ENCODE measurements around the gene NF1.
"Not testable (repeated sequence)": the region's sequence is repeated elsewhere in the genome, so short reads cannot be mapped to it uniquely, and the experiment has no call there.

NF1 gene

GRCh38 chr17:31176143-31176542 lies 81.4 kb downstream of the NF1 start:
- not testable (repeated sequence) for H3K9me3 ChIP-seq (replicated peaks in 1 of 2; ENCODE audit: control insufficient read depth in 2 of 2, insufficient read depth in 1 of 2, low read depth in 1 of 2, low read length in 2 of 2); H3K9ac ChIP-seq (ENCODE audit: low read depth, low read length, poor library complexity); H3K4me2 ChIP-seq (ENCODE audit: insufficient read depth, low read length, poor library complexity, severe bottlenecking); H3K36me3 ChIP-seq (replicated peaks in 1 of 2; ENCODE audit: control insufficient read depth in 2 of 2, insufficient read depth in 2 of 2, low read length in 2 of 2); H3K23ac ChIP-seq (ENCODE audit: low read depth, low read length, poor library complexity); H3K4me1 ChIP-seq (ENCODE audit: control insufficient read depth in 2 of 2, insufficient read depth in 1 of 2, low read depth in 1 of 2, low read length in 2 of 2); H2BK15ac ChIP-seq (ENCODE audit: low read length); H3K4me3 ChIP-seq (ENCODE audit: low read length in 2 of 2); H3K27me3 ChIP-seq (ENCODE audit: control insufficient read depth in 3 of 3, insufficient read depth in 3 of 3, low read depth in 1 of 3, low read length in 3 of 3); H2BK120ac ChIP-seq (ENCODE audit: low read depth, low read length); H2BK5ac ChIP-seq (ENCODE audit: low read length); H4K91ac ChIP-seq (ENCODE audit: low read depth, low read length, poor library complexity); H3K18ac ChIP-seq (ENCODE audit: low read length); H4K8ac ChIP-seq (ENCODE audit: low read depth, low read length); H3K79me1 ChIP-seq (ENCODE audit: low read depth, low read length); H3K4ac ChIP-seq (ENCODE audit: low read length); H3K27ac ChIP-seq (replicated peaks; ENCODE audit: low read length); H2AFZ ChIP-seq (ENCODE audit: low read length); H2AK5ac ChIP-seq (ENCODE audit: low read depth, low read length); DNase-seq (ENCODE audit: low spot score); H2BK12ac ChIP-seq (ENCODE audit: low read length); H3K14ac ChIP-seq (ENCODE audit: low read length)
- no CpG with 5 or more reads among the region's 3 CpGs for WGBS, 2 donors (ENCODE audit: extremely low coverage in 2 of 2, insufficient read length in 2 of 2, insufficient replicate concordance in 1 of 2)

- H4K8ac ChIP-seq (ENCODE audit: low read depth, low read length): not testable (repeated sequence)
Measured at GRCh38 chr17:31178951-31179350, 84.2 kb downstream of the NF1 start.

DNA sequence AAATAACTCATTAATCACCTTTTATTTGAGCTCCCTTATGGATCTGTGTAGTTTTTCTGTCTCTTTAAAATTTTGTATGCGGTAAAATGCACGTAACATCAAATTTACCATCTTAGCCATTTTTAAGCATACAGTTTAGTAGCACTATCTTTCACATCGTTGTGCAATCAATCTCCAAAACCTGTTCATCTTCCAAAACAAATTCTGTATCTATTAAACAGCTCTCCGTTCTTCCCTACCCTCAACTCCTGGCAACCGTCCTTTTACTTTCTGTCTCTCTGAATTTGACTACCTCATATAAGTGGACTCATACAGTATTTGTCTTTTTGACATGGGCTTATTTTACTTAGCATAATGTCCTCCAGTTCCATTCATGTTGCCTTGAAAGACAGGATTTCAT lies 100.5 kb downstream of the NF1 start:
- no peak overlapping the region for H3K4me2 ChIP-seq (ENCODE audit: insufficient read depth, low read length, poor library complexity, severe bottlenecking)
- no peak overlapping the region for H3K23ac ChIP-seq (ENCODE audit: low read depth, low read length, poor library complexity)
- no peak overlapping the region for H2BK12ac ChIP-seq (ENCODE audit: low read length)
- H2BK120ac ChIP-seq (ENCODE audit: low read depth, low read length): no peak overlapping the region
- no peak overlapping the region for H3K14ac ChIP-seq (ENCODE audit: low read length)
- H2AK5ac ChIP-seq (ENCODE audit: low read depth, low read length): no peak overlapping the region
- peaks cover 0 to 6% of the 10 kb centered on the region in 2 donors for H3K9me3 ChIP-seq (replicated peaks in 1 of 2; ENCODE audit: control insufficient read depth in 2 of 2, insufficient read depth in 1 of 2, low read depth in 1 of 2, low read length in 2 of 2)
- no peaks in the 10 kb centered on the region for H3K4me1 ChIP-seq (ENCODE audit: control insufficient read depth in 2 of 2, insufficient read depth in 1 of 2, low read depth in 1 of 2, low read length in 2 of 2)
- H2AFZ ChIP-seq (ENCODE audit: low read length): no peak overlapping the region
- no peaks in the 10 kb centered on the region for H3K79me1 ChIP-seq (ENCODE audit: low read depth, low read length)
- no peak overlapping the region for H3K27ac ChIP-seq (replicated peaks; ENCODE audit: low read length)
- H3K36me3 ChIP-seq (replicated peaks in 1 of 2; ENCODE audit: control insufficient read depth in 2 of 2, insufficient read depth in 2 of 2, low read length in 2 of 2): peaks cover 0 to 12% of the 10 kb centered on the region in 2 donors
- H3K4me3 ChIP-seq (ENCODE audit: low read length in 2 of 2): no peak overlapping the region
- H4K8ac ChIP-seq (ENCODE audit: low read depth, low read length): no peak overlapping the region
- H3K18ac ChIP-seq (ENCODE audit: low read length): no peak overlapping the region
- no peak overlapping the region for H3K4ac ChIP-seq (ENCODE audit: low read length)
- H3K9ac ChIP-seq (ENCODE audit: low read depth, low read length, poor library complexity): no peak overlapping the region
- H2BK5ac ChIP-seq (ENCODE audit: low read length): no peak overlapping the region
- no CpG with 5 or more reads among the region's 5 CpGs for WGBS, 2 donors (ENCODE audit: extremely low coverage in 2 of 2, insufficient read length in 2 of 2, insufficient replicate concordance in 1 of 2)
- H3K27me3 ChIP-seq (ENCODE audit: control insufficient read depth in 3 of 3, insufficient read depth in 3 of 3, low read depth in 1 of 3, low read length in 3 of 3): no peaks in the 10 kb centered on the region
- H2BK15ac ChIP-seq (ENCODE audit: low read length): no peak overlapping the region
- H4K91ac ChIP-seq (ENCODE audit: low read depth, low read length, poor library complexity): no peak overlapping the region
- DNase-seq (ENCODE audit: low spot score): no peak

More at GRCh38 chr17:31178951-31179350, 84.2 kb downstream of the NF1 start:
- not testable (repeated sequence) for H3K4ac ChIP-seq (ENCODE audit: low read length); H3K4me3 ChIP-seq (ENCODE audit: low read length in 2 of 2); H3K27ac ChIP-seq (replicated peaks; ENCODE audit: low read length); H3K14ac ChIP-seq (ENCODE audit: low read length); H3K9ac ChIP-seq (ENCODE audit: low read depth, low read length, poor library complexity); H4K91ac ChIP-seq (ENCODE audit: low read depth, low read length, poor library complexity); H2BK5ac ChIP-seq (ENCODE audit: low read length); H3K9me3 ChIP-seq (replicated peaks in 1 of 2; ENCODE audit: control insufficient read depth in 2 of 2, insufficient read depth in 1 of 2, low read depth in 1 of 2, low read length in 2 of 2); H3K18ac ChIP-seq (ENCODE audit: low read length); H2BK120ac ChIP-seq (ENCODE audit: low read depth, low read length); H3K4me2 ChIP-seq (ENCODE audit: insufficient read depth, low read length, poor library complexity, severe bottlenecking); H2BK12ac ChIP-seq (ENCODE audit: low read length); H3K4me1 ChIP-seq (ENCODE audit: control insufficient read depth in 2 of 2, insufficient read depth in 1 of 2, low read depth in 1 of 2, low read length in 2 of 2); H2BK15ac ChIP-seq (ENCODE audit: low read length); H2AK5ac ChIP-seq (ENCODE audit: low read depth, low read length); H3K23ac ChIP-seq (ENCODE audit: low read depth, low read length, poor library complexity); H2AFZ ChIP-seq (ENCODE audit: low read length); DNase-seq (ENCODE audit: low spot score); H3K27me3 ChIP-seq (ENCODE audit: control insufficient read depth in 3 of 3, insufficient read depth in 3 of 3, low read depth in 1 of 3, low read length in 3 of 3); H3K79me1 ChIP-seq (ENCODE audit: low read depth, low read length)
- H3K36me3 ChIP-seq (replicated peaks in 1 of 2; ENCODE audit: control insufficient read depth in 2 of 2, insufficient read depth in 2 of 2, low read length in 2 of 2): peaks cover under 1 to 29% of the 10 kb centered on the region in 2 donors
- no CpG with 5 or more reads among the region's 2 CpGs for WGBS, 2 donors (ENCODE audit: extremely low coverage in 2 of 2, insufficient read length in 2 of 2, insufficient replicate concordance in 1 of 2)

- Histone ChIP-seq H2BK15ac (ENCODE audit: low read length) (no peak overlapping the region), H3K27me3 (ENCODE audit: control insufficient read depth in 3 of 3, insufficient read depth in 3 of 3, low read depth in 1 of 3, low read length in 3 of 3) (no peaks in the 10 kb centered on the region), H2AFZ (ENCODE audit: low read length) (no peak overlapping the region), H3K4me2 (ENCODE audit: insufficient read depth, low read length, poor library complexity, severe bottlenecking) (no peak overlapping the region), H3K27ac (replicated peaks; ENCODE audit: low read length) (no peak overlapping the region), H3K9ac (ENCODE audit: low read depth, low read length, poor library complexity) (no peak overlapping the region), H3K18ac (ENCODE audit: low read length) (no peak overlapping the region), H3K14ac (ENCODE audit: low read length) (no peak overlapping the region), H3K4me3 (ENCODE audit: low read length in 2 of 2) (no peak overlapping the region), H4K8ac (ENCODE audit: low read depth, low read length) (no peak overlapping the region), H2AK5ac (ENCODE audit: low read depth, low read length) (no peak overlapping the region), H3K23ac (ENCODE audit: low read depth, low read length, poor library complexity) (no peak overlapping the region), H3K9me3 (replicated peaks in 1 of 2; ENCODE audit: control insufficient read depth in 2 of 2, insufficient read depth in 1 of 2, low read depth in 1 of 2, low read length in 2 of 2) (peaks cover 0 to 6% of the 10 kb centered on the region in 2 donors), H3K79me1 (ENCODE audit: low read depth, low read length) (no peaks in the 10 kb centered on the region), H4K91ac (ENCODE audit: low read depth, low read length, poor library complexity) (no peak overlapping the region), H2BK120ac (ENCODE audit: low read depth, low read length) (no peak overlapping the region), H3K4ac (ENCODE audit: low read length) (no peak overlapping the region), H2BK5ac (ENCODE audit: low read length) (no peak overlapping the region), H3K4me1 (ENCODE audit: control insufficient read depth in 2 of 2, insufficient read depth in 1 of 2, low read depth in 1 of 2, low read length in 2 of 2) (no peaks in the 10 kb centered on the region), H3K36me3 (replicated peaks in 1 of 2; ENCODE audit: control insufficient read depth in 2 of 2, insufficient read depth in 2 of 2, low read length in 2 of 2) (peaks cover 2 to 29% of the 10 kb centered on the region in 2 donors), H2BK12ac (ENCODE audit: low read length) (no peak overlapping the region)
- WGBS, 2 donors (ENCODE audit: extremely low coverage in 2 of 2, insufficient read length in 2 of 2, insufficient replicate concordance in 1 of 2): no CpG with 5 or more reads among the region's 1 CpG
- DNase-seq (ENCODE audit: low spot score): no peak
Measured at GRCh38 chr17:31198026-31198425, 103.2 kb downstream of the NF1 start.
